Adrenal gland (tissue), 12 donors: ENCODE data around the gene C12orf54. TPM values are rescaled to one million over a fixed set of nuclear protein-coding genes. Genes with fewer than 3 reads are reported as not detected.
"Not testable (repeated sequence)": the region's sequence is repeated elsewhere in the genome, so short reads cannot be mapped to it uniquely, and the experiment has no call there.

ENCODE experiments used
- DNase-seq, 7 donors: peaks; one replicate each; pipeline ENCODE4 v3.0.0-alpha.2; 2019 to 2020
- H3K27ac ChIP-seq, 5 donors: fragments of 200-600 bp; sonication (generic) in 4 of 5; 1 replicate in 3 of 5; 2 replicates in 2 of 5; pipeline versions ENCODE4 v1.5.1 to v1.8.0; 2016 to 2020; ENCODE audit warnings: mild to moderate bottlenecking in 1 of 5
- H3K27me3 ChIP-seq: fragments of 200-600 bp; 2 replicates; pipeline ENCODE4 v1.8.0; 2021
- H3K36me3 ChIP-seq, 2 donors: fragments of 200-600 bp; replicated peaks in 1 of 2; 1 replicate in 1 of 2; 2 replicates in 1 of 2; pipeline versions ENCODE4 v1.5.1 to v1.8.0; 2018 to 2022
- H3K4me1 ChIP-seq, 2 donors: fragments of 200-600 bp; replicated peaks in 1 of 2; 1 replicate in 1 of 2; 2 replicates in 1 of 2; pipeline versions ENCODE4 v1.5.1 to v1.8.0; 2018 to 2021
- H3K4me3 ChIP-seq, 4 donors: fragments of 200-600 bp; sonication (generic) in 3 of 4; one replicate each; pipeline ENCODE4 v1.5.1; 2016 to 2018
- H3K9me3 ChIP-seq, 3 donors: fragments of 200-600 bp; sonication (generic) in 1 of 3; replicated peaks in 1 of 3; 1 replicate in 2 of 3; 2 replicates in 1 of 3; pipeline versions ENCODE4 v1.5.1 to v1.8.0; 2016 to 2021
- CTCF ChIP-seq, 6 experiments: fragments of 450-650 bp in 4 of 6; fragments of 200-600 bp in 2 of 6; sonication (generic) in 1 of 6; IDR thresholded peaks; 1 replicate in 5 of 6; 2 replicates in 1 of 6; pipeline versions ENCODE4 v1.5.1 to v1.8.0; 2016 to 2021; ENCODE audit warnings: antibody characterized with exemption in 6 of 6, mild to moderate bottlenecking in 2 of 6, moderate library complexity in 1 of 6
- POLR2A ChIP-seq, 2 donors: fragments of 450-650 bp; IDR thresholded peaks; one replicate each; pipeline ENCODE4 v1.6.1; 2017; ENCODE audit warnings: antibody characterized with exemption in 2 of 2, mild to moderate bottlenecking in 2 of 2, moderate library complexity in 1 of 2
- WGBS, 4 donors: extraction: QIAGEN DNeasy Blood & Tissue Kit in 2 of 4; methylation state at CpG; one replicate each; pipeline versions ENCODE4 v1.1.5 to v1.1.7; 2013 to 2017; 5-methylcytosine and 5-hydroxymethylcytosine counted together
- intact Hi-C, 2 donors: fragments of 100-400 bp; cut with DNase I; formaldehyde crosslinking; loops; one replicate each; pipeline versions ENCODE4 v1.14.1 to v1.15.0; 2022 to 2023
- polyA plus RNA-seq, 3 donors: library from polyadenylated mRNA; stranded (reverse); fragments of 200-250 nt in 2 of 3; fragments of 350-450 nt in 1 of 3; fragmentation: Illumina TruSeq in 1 of 3; extraction: RNeasy Lipid Tissue Mini Kit (QIAGEN cat#74804) in 1 of 3; gene quantifications; one replicate each; pipeline ENCODE4 v1.2.3, GENCODE V29; 2013 to 2014
- total RNA-seq, 9 donors: library from RNA; depleted of rRNA in 4 of 9; stranded (reverse); fragments of >200 nt in 4 of 9; fragments of 120-200 nt in 1 of 9; fragmentation: NEBNext Ultra II Directional in 1 of 9; extraction: Animal tissue kit (Norgen Biotek cat#: 25700) in 1 of 9; gene quantifications; one replicate each; pipeline versions ENCODE4 v1.1.0 to v1.2.4, GENCODE V29; 2013 to 2023
- donor health status: healthy with polysubstance abuse.
- donor health status: Bipolar disorder and iron deficiency.
- donor health status: DM: yes; HTN: yes; CAD: no.
- donor health status: DM: no; HTN: no; CAD: no.
- donor health status: DM: no; HTN: no; CAD: no.
- donor health status: DM: yes; HTN: yes; CAD: no.

The C12orf54 gene
- total and polyA plus RNA-seq, 12 donors: 0.50 to 5.6 (median 0.94) TPM; not detected in 3

GRCh38 chr12:48445538-48445937 lies 36.8 kb upstream of the C12orf54 start:
- Histone ChIP-seq H3K9me3 (no peaks in the 10 kb centered on the region), H3K27me3 (no peaks in the 10 kb centered on the region), H3K4me3 (no peak overlapping the region), H3K4me1 (peaks cover 8 to 24% of the 10 kb centered on the region in 2 donors), H3K36me3 (no peaks in the 10 kb centered on the region), H3K27ac (peak overlapping the region in 1 of 5 donors; percentile 35)
- no peak for TF ChIP-seq POLR2A (IDR thresholded peaks at IDR 0.05)
- TF ChIP-seq CTCF (IDR thresholded peaks at IDR 0.05): no peak
- WGBS, 4 donors: 64 to 82% (median 78%) methylated on average over 3 of the region's 3 CpGs
- DNase-seq: no peak
- intact Hi-C loops: no loop called here

GRCh38 chr12:48446161-48446776 lies 36.0 kb upstream of the C12orf54 start:
- Histone ChIP-seq H3K36me3 (no peaks in the 10 kb centered on the region), H3K4me1 (peaks cover 5 to 20% of the 10 kb centered on the region in 2 donors), H3K4me3 (peak overlapping the region in 1 of 4 donors; percentile 5), H3K27ac (peak overlapping the region in 2 of 5 donors; percentile 27 to 35), H3K27me3 (no peaks in the 10 kb centered on the region), H3K9me3 (no peaks in the 10 kb centered on the region)
- WGBS, 4 donors: 52 to 58% (median 54%) methylated on average over 4 of the region's 4 CpGs
- intact Hi-C loops: no loop called here
- TF ChIP-seq POLR2A (IDR thresholded peaks at IDR 0.05) (no peak), CTCF (IDR thresholded peaks at IDR 0.05) (no peak)
- no peak for DNase-seq

- Histone ChIP-seq H3K4me1 (peaks cover 5 to 10% of the 10 kb centered on the region in 2 donors), H3K36me3 (no peaks in the 10 kb centered on the region), H3K4me3 (no peak overlapping the region), H3K27ac (no peak overlapping the region), H3K9me3 (no peaks in the 10 kb centered on the region), H3K27me3 (no peaks in the 10 kb centered on the region)
- no peak for DNase-seq
- WGBS, 4 donors: 82 to 90% (median 85%) methylated on average over 1 of the region's 1 CpG
- intact Hi-C loops: no loop called here
- no peak for TF ChIP-seq CTCF (IDR thresholded peaks at IDR 0.05)
- no peak for TF ChIP-seq POLR2A (IDR thresholded peaks at IDR 0.05)
Measured at GRCh38 chr12:48447755-48448154, 34.5 kb upstream of the C12orf54 start.

GRCh38 chr12:48451372-48451771 lies 30.9 kb upstream of the C12orf54 start:
- Histone ChIP-seq H3K9me3 (no peaks in the 10 kb centered on the region), H3K36me3 (no peaks in the 10 kb centered on the region), H3K27ac (no peak overlapping the region), H3K4me1 (peaks cover under 1 to 4% of the 10 kb centered on the region in 2 donors), H3K27me3 (no peaks in the 10 kb centered on the region), H3K4me3 (no peak overlapping the region)
- intact Hi-C loops: loop anchor here (5.0 to 10.0 kb wide), 3 partner anchors 99 to 267 kb away; partner anchors contain the start of genes CCDC184 (in 2 of the 2) and ZNF641 (in 1 of the 2)
- no peak for DNase-seq
- TF ChIP-seq CTCF (IDR thresholded peaks at IDR 0.05) (no peak), POLR2A (IDR thresholded peaks at IDR 0.05) (no peak)
- 79 to 91% (median 88%) methylated on average over 1 of the region's 1 CpG for WGBS, 4 donors

GRCh38 chr12:48452961-48453360 lies 29.3 kb upstream of the C12orf54 start:
- intact Hi-C loops: loop anchor here (5.0 to 10.0 kb wide), 3 partner anchors 101 to 268 kb away; partner anchors contain the start of genes CCDC184 (in 2 of the 2) and ZNF641 (in 1 of the 2)
- not testable (repeated sequence) for DNase-seq, H3K36me3 ChIP-seq, H3K4me1 ChIP-seq, H3K27ac ChIP-seq, H3K4me3 ChIP-seq, H3K27me3 ChIP-seq, H3K9me3 ChIP-seq
- 90 to 98% (median 95%) methylated on average over 2 of the region's 2 CpGs for WGBS, 4 donors
